HG02870 (cell line): ENCODE results near the gene GDF3.
"Not testable (repeated sequence)": the region's sequence is repeated elsewhere in the genome, so short reads cannot be mapped to it uniquely, and the experiment has no call there.

Experiments
- ATAC-seq: cut with Tn5 transposase; IDR thresholded peaks from one replicate; pipeline ENCODE4 v1.9.1; 2021; ENCODE audit warnings: mild to moderate bottlenecking, moderate library complexity; ENCODE audit not compliant: unreplicated experiment

Gene GDF3

GRCh38 chr12:7695566-7696197, at the start of gene GDF3:
TSS of gene GDF3 (minus strand) at chr12:7695775. CDS start at chr12:7695728, 47 bp downstream.
- no peak for ATAC-seq

GRCh38 chr12:7732993-7733392, 37.4 kb upstream of the GDF3 start:
- ATAC-seq = no peak

GRCh38 chr12:7731486-7731885, 35.9 kb upstream of the GDF3 start:
- ATAC-seq = no peak

- not testable (repeated sequence) for ATAC-seq
Measured at GRCh38 chr12:7730984-7731383, 35.4 kb upstream of the GDF3 start.

GRCh38 chr12:7729746-7730145, 34.2 kb upstream of the GDF3 start:
- ATAC-seq = no peak

GRCh38 chr12:7723926-7724325, 28.4 kb upstream of the GDF3 start:
- ATAC-seq = no peak

GRCh38 chr12:7719946-7720730, 24.6 kb upstream of the GDF3 start:
- no peak for ATAC-seq

- ATAC-seq = no peak
Measured at GRCh38 chr12:7716381-7716780, 20.8 kb upstream of the GDF3 start.

- no peak for ATAC-seq
Measured at GRCh38 chr12:7712841-7713442, 17.4 kb upstream of the GDF3 start.

GRCh38 chr12:7711133-7711532, 15.6 kb upstream of the GDF3 start, which contains the start of gene DPPA3:
TSS of gene DPPA3 (plus strand) at chr12:7711433. CDS start at chr12:7711571, 138 bp downstream.
- ATAC-seq = no peak

GRCh38 chr12:7709969-7710675, 14.5 kb upstream of the GDF3 start:
- ATAC-seq = no peak

GRCh38 chr12:7705846-7706245, 10.3 kb upstream of the GDF3 start:
- ATAC-seq = no peak

- no peak for ATAC-seq
Measured at GRCh38 chr12:7695237-7695560, 376 bp downstream of the GDF3 start.

- no peak for ATAC-seq
Measured at GRCh38 chr12:7694556-7695236, 879 bp downstream of the GDF3 start.

GRCh38 chr12:7693793-7694192, 1.8 kb downstream of the GDF3 start:
- no peak for ATAC-seq

- ATAC-seq = no peak
Measured at GRCh38 chr12:7681535-7681934, 14.0 kb downstream of the GDF3 start.

GRCh38 chr12:7679251-7680045, 16.1 kb downstream of the GDF3 start:
- ATAC-seq = no peak

- no peak for ATAC-seq
Measured at GRCh38 chr12:7678744-7679143, 16.8 kb downstream of the GDF3 start.

- ATAC-seq = not testable (repeated sequence)
Measured at GRCh38 chr12:7677432-7677888, 18.1 kb downstream of the GDF3 start.

- not testable (repeated sequence) for ATAC-seq
Measured at GRCh38 chr12:7675455-7675854, 20.1 kb downstream of the GDF3 start.
